DMS 273 (cell line): Measurements from ENCODE around the gene LRRC40.

Source experiments
- DNase-seq: peaks from one replicate; lab custom pipeline; 2025; ENCODE audit not compliant: unreplicated experiment; lab: John Stamatoyannopoulos, UW

Gene LRRC40

DNA sequence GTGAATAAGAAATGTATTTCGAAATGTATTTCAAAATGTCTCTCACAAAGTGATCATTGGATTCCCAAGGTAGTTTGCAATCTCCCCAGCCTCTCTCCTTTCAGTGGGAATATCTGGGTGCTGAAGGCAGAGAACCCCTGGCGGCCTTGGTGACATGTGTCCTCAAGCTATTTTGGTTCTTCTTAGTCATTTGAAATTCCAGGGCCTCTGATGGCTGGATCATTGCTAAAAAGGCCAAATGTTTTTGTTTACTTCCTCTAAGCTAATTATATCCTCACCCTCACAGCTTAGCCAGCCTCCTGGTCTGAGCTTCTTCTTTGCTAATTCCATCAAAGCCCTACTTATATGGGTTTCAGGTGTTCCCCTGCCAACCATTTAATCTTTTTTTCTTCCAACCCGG lies 71.2 kb downstream of the LRRC40 start:
- DNase-seq = no peak

DNA sequence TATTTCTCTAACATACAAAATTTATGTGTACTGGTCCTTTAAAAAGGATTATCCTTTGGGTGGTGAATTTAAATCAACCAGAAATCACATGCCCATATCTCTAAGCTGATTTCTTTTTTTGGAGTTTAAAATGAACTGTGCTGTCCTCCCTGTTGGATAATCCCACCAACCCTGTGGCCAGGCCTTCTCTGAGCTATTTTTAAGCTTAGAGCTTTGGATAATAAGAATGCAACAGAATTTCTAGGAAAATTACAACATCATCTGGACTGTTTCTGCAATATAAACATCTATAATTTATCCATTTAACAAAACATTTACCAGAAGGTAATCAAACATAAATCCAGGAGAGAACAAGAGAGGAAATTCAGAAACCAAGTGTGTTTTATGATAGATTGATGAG lies 88.3 kb downstream of the LRRC40 start:
- no peak for DNase-seq

DNA sequence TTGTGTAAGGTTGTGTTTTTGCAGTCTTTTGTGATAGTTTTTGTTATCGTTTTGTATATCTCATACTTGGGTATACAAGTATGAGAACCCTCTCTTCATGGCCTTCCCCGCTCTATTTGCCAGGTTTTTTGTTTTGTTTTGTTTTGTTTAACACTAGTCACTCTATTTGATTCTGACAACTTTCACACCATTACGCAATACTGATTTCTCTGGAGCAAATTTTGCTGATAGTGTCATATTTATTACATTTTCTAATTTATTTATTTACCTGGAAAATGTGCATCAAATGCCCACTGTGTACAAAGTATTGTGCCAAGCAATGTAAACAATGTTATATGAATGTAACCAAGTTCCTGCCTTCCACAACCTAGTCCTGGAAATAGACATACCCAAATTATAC lies 90.1 kb downstream of the LRRC40 start:
- DNase-seq = no peak

DNA sequence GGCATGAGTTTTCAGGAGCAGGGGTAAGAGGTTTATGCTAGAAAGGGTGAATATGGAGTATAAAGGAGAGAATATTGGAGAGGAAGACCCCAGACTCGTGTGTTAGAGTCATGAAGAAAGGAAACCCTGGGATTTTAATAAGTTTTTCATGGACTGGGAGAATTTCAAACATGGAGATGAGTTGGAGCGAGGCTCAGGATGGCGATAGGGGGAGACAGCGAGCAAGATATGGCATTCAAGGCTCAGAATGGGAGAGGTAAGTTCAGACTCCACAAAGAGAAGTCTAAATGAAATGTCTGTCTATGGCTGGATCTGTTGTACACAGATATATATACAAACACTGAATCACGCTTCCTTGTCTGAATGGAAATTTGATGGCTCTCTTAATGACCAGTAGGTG lies 92.5 kb downstream of the LRRC40 start:
- DNase-seq = peak; percentile 5

DNA sequence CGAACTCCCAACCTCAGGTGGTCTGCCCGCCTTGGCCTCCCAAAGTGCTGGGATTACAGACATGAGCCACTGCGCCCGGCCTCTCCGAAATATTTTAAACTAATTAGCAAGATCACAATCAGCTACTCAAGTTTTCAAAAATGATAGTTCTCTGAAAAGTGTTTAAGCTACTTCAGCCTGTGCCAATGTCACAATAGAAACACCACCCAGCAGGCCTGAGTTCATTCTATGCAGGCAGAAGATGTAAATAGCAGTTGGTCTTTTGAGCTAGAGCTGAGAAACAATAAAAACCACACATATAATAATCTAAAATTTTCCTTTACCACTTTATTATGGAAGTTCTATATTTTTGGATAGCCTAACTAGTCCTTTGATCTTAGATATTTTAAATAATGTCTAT lies 96.1 kb downstream of the LRRC40 start:
- DNase-seq = no peak

DNA sequence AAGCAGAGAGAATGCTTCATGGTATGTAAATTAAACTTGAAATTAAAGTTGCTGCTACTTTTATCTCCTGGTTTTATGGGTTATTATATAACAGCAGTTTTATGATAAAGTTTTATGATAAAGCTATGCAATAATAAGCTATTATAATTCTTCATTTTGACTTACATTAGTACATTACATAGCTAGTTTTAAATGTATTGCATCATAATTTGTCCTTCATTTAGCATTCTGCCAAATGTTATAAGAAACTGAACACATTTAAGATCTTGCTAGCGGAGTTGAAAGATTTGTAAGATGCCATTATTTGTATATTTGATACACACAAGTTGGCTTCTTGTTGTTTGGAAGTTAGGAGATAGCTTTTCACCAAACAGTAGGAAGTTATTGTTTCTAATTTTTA lies 101.6 kb downstream of the LRRC40 start:
- DNase-seq = no peak

DNA sequence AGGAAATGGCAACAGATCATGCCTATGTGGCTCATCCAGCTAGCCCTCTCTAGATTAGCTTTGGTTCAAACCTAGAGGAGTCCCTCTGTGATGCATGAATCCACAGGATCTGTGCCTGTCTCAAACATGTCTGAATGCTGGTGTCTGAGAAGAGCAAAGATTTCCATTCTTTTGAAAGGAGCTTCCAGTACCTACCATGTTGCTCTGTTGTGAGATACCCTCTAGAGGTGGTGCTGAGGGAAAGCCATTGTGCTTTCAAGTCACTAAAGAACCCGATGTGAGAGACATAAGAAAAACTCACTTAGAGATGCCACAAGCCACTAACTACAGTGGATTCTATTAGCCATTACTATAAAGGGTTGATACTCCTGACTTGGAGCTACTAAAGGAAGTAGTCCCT lies 103.6 kb downstream of the LRRC40 start:
- no peak for DNase-seq

DNA sequence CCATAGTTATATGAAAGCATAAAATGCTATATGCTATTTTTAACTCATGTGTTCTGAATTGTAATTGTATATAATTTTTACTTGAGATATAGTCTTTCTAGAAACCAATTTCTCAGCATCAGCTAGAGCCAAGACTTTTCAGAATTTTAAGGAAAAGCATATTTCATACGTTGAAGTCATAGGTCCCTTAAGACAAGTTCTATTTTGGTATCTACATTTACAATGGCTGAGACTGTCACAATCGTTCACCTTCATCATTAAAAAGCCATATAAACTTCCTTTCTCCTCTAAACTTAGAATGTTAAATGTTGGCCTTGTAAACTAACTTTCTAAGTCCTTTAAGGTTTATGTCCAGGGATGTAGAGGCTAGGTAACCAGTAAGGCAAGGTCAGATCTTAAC lies 104.1 kb downstream of the LRRC40 start:
- DNase-seq = no peak
